Activated gamma-delta T cell treated with anti-CD3 and anti-CD28 coated beads, Interleukin-2, amount 50 U/mL, for 16 hours (primary cell): ENCODE results near the gene SGK1.

ENCODE experiments used
- DNase-seq: peaks from one replicate; pipeline ENCODE4 v3.0.0-alpha.2; 2020; ENCODE audit warnings: low read depth

SGK1 gene

DNA sequence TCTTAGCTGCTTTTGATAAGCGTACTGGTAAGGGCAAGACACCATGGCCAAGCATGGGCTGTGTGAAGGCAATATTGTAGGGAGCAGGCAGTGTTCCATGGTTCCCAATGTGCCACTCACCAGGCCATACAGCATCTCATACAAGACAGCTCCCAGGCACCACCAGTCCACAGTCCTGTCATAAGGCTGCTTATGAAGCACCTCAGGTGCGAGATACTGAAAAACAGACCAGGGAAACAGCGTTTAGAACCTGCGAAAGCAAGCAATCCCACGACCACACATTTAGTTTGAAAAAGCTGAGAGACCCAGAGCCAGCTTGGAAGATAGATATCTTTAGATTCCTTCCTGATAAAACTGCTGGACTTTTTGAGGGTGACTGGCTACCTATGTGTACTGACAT is 146.4 kb downstream of the SGK1 start:
- no peak for DNase-seq

DNA sequence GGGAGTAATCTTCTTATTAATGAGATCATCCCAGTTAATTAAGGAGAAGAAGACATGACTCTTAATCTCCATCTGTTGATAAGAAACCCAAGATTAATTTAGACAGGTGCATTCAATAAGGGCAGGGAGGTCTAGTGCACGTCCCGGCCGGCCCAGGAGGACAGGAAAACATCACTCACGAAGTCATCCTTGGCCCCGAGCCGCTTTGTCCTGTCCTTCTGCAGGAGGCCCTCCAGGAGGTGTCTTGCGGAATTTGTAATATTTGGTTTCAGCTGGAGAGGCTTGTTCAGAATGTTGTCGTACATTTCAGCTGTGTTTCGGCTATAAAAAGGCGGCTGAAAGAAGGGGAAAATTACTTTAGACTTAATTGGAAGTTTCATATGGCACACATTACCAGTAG is 147.1 kb downstream of the SGK1 start:
- no peak for DNase-seq

DNA sequence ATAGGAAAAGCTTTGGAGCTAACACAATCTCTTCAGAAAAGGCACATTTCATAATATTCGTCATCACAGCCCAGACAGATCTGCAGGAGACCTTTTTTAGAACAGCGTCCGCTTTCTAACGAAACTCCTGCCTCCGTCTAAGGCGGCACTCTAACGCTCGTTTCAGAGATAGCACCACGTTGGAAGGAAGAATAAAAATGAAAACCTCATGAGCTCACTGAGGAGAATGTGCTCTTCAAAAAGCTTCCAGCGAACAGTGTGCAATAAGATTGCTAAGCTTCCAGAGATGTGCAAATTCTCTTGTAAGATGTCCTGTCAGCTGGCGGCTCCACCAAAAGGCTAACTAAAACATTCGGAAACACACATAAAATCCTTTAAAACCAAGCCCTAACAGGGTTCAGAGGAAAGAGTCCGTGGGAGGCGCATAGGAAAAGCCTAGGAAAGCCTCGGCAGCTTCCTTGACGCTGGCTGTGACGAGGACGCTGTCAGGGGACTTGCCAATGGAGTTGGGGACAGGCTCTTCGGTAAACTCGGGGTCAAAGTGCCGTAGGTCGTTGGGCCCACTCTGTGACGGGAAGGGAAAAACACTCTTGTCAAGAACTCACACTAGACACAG is 147.9 kb downstream of the SGK1 start:
- DNase-seq, result no peak

DNA sequence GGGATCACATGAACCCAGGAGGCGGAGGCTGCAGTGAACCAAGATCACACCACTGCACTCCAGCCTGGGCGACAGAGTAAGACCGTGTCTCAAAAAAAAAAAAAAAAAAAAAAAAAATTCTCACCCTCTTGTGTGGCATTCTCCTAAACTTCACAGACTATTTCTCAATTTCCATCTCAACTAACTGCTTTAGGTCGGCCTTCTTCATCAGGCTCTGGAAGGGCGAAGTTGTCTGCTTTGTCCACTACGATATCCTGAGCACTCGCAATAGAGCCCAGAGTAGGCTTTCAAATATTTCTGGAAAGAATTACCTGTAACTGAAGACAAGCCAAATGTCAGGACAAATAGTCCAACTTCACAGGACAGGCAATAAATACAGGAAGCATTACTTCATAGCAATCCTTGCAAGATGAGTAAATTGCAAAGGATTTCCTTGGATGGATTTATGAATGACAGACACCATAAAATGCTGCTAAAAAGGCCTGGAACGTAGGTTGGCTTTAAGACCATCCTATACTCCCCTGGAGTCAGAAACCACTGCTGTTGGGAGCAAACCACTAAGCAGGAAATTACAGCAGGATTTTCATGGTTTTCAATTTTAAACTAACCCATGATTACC is 149.2 kb downstream of the SGK1 start:
- DNase-seq, result no peak

DNA sequence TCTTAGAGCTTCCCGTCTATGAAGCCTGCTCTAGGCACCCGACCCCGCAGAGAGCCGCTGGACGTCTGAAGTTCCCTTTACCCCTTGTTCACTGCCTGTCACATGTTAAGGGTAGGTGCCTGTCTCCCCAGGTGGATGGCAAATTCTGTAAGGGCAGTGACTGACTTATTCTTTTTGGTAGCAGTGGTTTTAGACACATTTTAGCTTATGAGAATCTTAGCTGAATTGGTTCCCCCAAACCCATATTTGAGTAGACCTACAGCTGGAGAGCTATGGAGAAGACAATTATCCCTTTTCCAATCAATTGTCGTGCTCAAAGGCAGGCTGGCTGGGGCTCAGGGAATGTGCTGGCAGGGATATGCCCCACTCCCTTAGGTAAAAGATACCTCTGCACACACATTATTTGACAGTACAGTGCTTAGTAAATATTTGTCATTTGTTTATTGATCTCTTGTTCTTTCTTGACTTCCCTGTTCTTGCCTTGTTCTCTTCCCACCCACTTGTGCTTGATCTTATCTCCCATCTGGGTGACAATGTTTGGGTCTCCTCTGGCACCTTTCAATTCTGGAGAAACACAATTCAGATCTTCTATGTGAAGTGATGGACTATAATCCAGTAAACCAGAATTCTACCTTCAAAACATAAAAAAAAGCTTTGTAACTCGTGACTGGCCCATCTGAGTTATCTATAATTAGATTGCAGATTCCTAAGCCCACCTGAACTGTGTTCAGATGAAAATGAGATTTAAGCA is 151.2 kb downstream of the SGK1 start:
- DNase-seq, result no peak

DNA sequence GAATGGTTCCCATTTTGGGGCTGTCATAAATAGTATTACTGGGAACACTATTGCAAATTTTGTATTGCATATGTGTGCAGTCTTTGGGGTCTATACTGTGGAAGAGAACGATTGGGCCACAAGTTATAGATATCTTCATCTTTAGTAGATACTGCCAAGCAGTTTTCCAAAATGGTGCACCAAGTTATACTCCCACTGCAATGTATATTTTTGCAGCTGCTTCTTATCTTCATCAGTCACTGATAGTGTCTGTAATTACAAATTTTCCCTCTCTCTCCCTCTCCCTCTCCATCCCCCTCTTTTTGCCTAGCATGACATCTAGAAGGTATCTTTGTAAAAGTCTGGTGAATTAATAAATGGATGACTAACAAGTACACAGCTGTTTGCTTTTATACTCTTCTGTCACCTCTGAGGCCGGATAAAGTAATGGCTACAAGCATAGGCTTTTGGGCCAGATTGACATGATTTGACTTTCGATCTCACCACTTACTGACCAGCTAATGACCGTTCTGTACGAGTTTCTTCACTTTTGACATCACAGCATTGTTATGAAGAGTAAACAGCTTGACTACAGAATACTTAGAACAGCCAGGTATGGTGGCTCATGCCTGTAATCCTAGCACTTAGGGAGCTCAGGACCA is 152.2 kb downstream of the SGK1 start:
- no peak for DNase-seq

DNA sequence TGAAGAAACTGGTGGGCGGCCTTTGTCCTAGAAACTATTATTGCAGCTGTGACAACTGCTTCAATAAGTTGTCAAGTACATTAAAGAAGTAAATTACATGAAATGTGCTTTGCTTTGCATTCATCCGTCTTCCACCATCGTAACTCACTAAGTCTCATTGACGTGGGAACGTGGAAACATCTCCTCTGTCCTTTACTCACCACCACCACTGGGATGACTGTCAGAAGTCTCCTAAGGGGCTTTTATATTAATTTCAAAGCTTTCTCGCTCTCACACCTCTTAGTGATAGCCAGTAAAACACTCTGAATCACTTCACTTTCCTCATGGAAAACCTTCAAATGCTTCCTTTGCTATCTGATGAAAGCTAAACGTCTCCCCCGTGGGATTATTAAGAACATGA is 153.6 kb downstream of the SGK1 start:
- no peak for DNase-seq

DNA sequence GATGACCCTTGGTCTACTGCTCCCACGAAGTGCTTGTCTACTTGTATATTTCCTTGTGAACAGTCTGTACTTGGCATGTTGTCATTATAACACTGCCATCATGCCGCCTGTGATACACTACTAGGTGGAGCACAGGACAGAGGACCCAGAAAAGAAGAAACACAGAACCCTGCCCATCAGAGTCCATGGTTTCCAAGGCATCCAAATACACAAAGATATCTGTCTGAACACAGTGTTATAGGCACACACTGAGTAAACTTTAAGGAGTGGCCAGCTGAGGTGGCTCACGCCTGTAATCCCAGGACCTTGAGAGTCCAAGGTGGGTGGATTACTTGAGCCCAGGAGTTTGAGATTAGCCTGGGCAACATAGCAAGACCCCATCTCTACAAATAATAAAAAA is 155.0 kb downstream of the SGK1 start:
- no peak for DNase-seq

DNA sequence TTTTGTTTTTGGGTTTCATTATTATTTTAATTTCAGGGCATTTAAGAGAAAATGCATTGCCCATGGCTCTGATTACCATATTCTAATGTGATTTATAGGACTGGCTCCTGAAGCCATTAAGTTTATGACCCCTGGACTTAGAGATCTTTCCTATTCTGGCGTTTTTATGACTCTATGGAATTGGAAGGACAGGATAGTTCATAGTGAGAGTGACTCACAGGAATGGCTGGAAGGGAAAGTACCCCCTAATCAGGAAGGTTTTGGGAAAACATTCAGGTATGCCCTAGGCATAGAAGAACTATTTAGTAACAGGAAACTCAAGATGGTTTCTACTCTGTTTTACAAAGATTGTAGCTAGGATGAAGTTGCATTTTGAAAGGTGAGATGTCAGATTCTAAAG is 156.9 kb downstream of the SGK1 start:
- DNase-seq, result no peak

DNA sequence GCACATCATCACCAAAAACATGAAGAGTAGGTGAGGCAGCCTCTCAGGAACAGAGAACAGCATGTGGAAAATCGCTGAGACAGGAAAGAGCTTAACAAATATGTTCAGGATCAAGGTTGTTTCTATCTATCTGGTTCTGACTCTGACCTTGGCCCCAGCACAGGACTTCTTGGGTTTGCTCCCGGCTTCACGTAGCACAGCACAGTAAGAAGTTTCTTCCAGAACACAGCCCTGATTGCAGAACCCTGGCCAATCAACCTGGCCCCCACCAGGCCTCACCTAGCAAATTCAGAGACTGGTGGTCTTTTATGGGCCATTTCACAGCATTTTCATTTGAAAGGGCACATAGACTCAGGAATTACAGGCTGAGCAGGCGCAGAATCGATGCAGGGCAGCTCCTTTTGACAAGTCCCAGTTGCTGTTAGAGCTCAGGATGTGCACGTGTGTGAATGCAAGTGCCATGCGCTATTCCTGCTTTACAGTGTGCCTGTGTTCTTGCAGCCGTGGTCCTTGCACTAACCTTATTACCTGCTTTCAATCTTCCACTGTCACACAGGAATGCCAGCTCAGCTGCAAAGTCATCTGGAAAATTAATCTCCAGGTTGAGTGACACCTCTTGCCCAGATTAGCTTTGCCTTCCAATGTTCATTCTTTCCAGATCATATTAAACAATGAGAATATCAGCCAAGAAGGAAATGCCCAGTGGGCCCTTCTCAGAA is 165.0 kb downstream of the SGK1 start:
- DNase-seq, result no peak

DNA sequence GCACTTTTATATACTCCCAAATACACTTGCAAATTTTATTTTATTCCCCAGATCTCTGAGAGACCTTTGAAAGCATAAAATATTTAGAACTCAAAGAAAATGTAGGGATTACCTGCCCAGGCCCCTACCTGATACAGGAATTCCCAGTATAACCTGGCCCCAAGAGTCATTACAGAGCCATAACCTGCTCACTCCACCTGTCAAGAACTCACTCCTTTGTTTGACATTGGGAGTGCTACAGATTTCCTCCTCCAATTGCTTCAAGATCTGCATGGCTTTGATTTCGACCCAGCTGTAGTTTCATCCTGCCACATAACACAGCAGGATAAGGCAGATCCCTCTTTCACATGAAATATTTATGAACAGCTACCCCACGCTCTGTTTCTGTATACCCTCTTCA is 169.3 kb downstream of the SGK1 start:
- no peak for DNase-seq

DNA sequence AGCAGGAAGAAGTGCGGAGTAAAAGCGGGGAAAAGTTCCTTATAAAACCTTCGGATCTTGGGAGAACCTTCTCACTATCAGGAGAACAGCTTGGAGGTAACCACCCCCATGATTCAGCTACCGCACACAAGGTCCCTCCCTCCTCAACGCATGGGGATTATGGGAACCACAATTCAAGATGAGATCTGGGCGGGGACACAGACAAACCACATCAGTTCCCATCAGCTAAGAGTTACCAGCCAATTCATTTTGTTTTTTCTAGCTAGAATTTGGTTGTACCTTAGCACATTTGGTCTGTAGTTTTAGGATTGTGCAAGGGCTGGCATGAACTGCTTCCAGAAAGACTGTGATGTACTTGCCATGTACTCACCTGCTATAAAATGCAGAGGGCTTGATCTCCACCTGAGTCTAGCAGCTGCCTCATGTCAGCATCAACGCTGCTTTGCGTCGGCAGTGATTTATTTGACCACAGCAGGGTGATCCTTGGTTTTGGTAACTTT is 170.8 kb downstream of the SGK1 start:
- DNase-seq, result no peak

DNA sequence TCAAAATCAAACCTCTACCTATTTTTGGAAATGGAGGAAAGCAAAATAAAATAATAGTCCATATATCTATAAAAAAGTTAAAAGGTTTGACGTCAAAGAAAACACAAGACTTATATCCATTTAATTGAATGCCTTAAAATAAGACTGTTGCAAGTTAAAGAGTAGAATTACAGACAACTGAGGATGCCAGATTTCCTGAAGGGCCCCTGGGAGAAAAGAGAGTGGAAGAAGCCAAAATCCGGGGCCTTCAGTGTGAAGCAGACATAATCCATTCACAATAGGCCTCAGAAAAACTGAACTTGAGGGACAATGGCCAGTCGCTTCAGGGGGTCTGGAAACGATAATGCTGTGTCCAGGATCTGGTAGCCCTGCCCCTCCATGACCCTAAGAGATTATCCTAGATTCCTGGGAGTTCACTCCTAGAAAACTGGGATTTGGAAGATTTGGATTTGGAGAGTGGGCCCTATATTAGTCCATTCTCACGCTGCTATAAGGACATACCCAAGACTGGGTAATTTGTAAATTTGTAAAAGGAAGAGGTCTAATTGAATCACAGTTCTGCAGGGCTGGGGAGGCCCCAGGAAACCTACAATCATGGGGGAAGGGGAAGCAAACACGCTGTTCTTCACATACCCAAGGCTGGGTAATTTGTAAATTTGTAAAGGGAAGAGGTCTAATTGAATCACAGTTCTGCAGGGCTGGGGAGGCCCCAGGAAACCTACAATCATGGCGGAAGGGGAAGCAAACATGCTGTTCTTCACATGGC is 171.5 kb downstream of the SGK1 start:
- no peak for DNase-seq

DNA sequence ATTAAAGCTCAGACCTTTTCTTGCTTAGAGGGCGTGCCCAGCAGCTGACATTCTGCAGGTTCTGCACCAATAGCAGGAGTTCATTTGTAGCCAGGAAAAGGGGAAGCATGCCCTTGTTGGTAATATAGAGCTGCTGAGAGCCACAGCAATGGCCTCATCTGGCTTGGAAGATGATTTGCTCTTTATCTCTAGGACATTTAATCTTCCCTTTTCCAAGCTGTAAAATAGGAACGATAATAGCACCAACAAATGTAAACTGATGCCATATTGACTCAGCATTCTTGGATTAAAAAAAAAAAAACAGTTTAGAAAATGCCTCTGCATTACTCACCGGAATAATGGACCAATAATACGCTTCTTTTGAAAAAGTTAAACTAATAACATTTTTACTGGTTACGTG is 172.1 kb downstream of the SGK1 start:
- DNase-seq, result no peak

DNA sequence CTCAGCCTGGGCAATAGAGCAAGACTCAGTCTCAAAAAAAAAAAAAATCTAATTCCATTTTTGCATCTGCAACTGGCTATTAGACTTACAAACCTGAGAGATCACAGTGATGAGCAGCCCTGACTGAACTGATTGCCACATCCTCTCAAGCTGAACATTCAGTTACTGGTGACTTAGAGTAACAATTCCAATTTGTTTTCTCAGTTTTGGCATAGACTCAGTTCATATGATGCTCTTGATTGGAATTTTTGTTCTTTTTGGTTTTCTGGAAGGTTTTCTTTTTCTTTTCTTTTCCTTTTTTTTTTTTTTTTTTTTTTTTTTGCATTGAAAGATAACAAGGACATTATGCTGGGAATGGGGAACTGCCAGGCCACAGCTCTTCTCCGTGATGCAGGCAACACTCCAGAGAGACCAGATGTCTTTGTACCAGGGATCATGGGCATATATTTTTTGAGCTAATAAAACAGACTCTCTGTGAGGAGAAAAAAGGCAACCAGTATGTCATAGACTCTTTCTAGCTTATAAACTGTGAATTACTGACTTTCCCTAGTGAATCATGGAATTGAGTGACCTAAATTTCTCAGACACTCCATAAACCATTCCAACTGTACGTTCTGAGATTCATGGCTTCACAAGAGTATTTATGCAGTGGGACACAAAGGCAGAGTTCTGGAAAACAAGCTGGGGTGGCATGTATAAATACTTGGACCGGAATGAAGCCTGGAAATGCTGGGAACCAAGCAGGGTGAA is 179.5 kb downstream of the SGK1 start:
- no peak for DNase-seq

DNA sequence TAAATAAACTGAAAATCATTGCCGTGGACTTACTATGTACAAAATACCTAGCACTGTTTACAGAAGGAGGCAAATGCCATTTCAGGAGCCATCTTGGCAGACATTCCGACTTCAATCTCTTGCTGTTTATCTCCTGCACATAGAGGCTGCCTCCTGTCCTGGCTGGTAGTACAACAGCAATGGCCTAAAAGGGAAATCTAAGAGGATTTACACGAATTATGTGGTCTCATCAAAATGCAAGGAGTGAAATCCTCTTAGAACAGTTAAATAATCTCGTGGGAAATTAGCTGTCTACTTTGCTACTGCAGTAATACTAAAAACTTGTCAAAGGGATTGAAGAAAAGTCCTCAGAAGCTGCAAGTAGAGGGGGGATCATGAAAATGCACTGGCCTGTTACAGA is 183.3 kb downstream of the SGK1 start:
- DNase-seq, result no peak

DNA sequence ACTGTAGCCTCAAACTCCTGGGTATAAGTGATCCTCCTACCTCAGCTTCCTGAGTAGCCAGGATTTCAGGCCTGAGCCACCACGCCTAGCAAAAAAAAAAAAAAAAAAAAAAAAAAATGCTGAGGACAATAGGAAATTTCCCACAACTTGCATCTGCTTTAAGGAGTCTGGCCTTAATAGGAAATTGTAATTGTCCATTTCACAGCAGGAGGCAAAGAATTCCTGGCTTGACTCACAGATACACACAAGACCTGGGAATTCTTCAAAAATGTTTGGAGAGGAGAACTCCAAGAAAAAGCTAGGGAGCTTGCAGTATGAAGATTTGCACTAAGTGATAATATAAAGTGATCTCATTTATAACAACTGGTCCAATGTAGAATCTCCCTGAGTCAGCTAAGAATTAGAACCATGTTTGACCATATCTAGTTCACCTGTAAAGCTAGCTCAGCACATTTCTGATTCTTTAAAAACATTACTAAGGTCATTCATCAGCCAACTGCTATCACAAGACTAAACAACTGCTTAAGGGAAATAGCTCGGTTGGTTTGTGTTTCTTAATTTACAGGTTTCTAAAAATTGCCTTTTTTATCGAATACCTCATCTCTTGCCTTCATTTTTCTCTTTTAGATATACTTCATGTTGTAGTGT is 185.3 kb downstream of the SGK1 start:
- DNase-seq, result no peak

DNA sequence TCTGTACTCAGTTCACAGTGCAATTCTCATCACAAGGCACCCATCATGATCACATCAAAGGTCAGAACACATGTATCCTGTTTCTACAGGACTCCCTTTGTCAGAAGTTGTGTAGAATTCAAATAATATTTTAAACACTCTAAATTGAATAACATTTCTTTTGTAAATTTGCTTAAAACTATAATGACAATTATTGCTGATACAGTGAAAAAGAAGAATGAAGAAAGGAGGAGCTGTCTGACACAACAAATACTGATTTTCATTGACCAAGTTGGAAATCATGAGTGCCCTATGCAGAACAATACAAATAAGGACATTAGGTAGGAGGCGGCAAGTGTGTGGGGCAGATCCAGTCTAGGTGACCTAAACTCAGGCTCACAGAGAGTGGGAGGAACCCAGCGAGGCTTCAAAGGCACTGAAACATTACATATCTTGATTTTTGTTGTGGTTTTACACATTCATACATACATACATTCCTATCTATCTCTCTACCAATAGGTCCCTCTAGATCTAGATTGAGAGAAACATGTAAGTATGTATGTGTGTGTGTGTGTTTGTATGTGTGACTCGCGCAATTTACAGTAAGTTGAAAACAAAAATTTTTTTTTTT is 186.3 kb downstream of the SGK1 start:
- DNase-seq, result no peak

DNA sequence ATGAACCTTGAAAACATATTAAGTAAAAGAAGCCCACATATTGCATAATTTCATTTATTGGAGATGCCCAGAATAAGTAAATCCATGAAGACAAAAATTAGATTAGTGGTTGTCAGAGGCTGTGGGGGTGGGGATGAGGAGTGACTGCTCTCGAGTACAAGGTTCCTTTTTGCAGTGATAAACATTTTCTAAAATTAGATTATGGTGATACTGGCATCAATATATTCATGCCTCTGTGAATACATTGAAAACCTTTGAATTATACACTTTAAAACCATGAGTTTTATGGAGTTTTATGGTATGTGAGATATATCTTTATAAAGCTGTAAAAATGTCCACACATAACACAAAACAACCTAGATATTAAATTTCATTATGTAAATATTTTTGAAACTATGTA is 189.8 kb downstream of the SGK1 start:
- no peak for DNase-seq

DNA sequence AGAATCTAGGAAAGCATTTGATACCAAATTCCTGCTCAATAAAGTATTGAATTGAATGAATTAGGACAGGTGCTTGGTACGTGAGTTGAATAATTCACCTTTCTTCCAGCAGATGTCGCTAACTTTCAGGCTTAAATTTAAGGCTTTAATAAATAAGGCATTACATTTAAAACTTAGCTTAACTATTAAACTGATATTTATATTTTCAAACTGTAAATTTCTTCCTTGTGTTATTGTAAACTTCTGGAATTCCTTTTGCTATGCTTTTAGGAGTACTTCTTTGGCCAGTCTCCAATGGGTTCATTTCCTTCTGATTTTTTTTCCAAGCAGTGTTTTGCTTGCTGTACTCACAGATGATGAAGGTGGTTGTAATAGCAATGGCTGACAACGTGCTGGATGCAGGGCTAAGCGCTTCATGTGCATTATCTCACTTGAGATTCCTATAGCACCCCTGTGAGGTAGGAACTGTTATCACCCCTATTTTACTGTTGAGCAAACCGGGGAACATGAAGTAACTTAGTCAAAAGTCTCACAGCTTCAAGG is 194.2 kb downstream of the SGK1 start:
- DNase-seq, result no peak
